GM23338 (cell line): ENCODE data around the gene RNF181. TPM values are rescaled to one million over a fixed set of nuclear protein-coding genes. Genes with fewer than 3 reads are reported as not detected.

Experiments used
- ATAC-seq: fragments of 200-7000 bp; cut with Tn5 transposase; 3 replicates; pipeline ENCODE4 v1.9.1; 2020
- DNase-seq: peaks from one replicate; pipeline ENCODE4 v3.0.0-alpha.2; 2015; ENCODE audit warnings: low spot score
- H2AFZ ChIP-seq: fragments of 200-600 bp; sonication (generic); 2 replicates; pipeline ENCODE4 v1.8.0; 2016; ENCODE audit warnings: antibody characterized with exemption, mild to moderate bottlenecking, moderate library complexity
- H3F3A ChIP-seq: fragments of 200-600 bp; sonication (generic); replicated peaks from 2 replicates; pipeline ENCODE4 v1.8.0; 2017; ENCODE audit warnings: antibody characterized with exemption, mixed run types, low read depth
- H3K27ac ChIP-seq: fragments of 200-600 bp; sonication (generic); 2 replicates; pipeline ENCODE4 v1.6.1; 2016; ENCODE audit warnings: low read depth
- H3K27me3 ChIP-seq: fragments of 200-600 bp; sonication (generic); 2 replicates; pipeline ENCODE4 v1.8.0; 2016; ENCODE audit warnings: mild to moderate bottlenecking, mixed run types, moderate library complexity; ENCODE audit not compliant: insufficient read depth
- H3K36me3 ChIP-seq: fragments of 200-600 bp; sonication (generic); 2 replicates; pipeline ENCODE4 v1.8.0; 2016; ENCODE audit warnings: mild to moderate bottlenecking; ENCODE audit not compliant: insufficient read depth
- H3K4me1 ChIP-seq: fragments of 200-600 bp; sonication (generic); 2 replicates; pipeline ENCODE4 v1.8.0; 2016; ENCODE audit warnings: mild to moderate bottlenecking, moderate library complexity; ENCODE audit not compliant: insufficient read depth
- H3K4me2 ChIP-seq: fragments of 200-600 bp; sonication (generic); 2 replicates; pipeline ENCODE4 v1.7.1; 2017; ENCODE audit warnings: mixed run types
- H3K4me3 ChIP-seq: fragments of 200-600 bp; sonication (generic); 2 replicates; pipeline ENCODE4 v1.6.1; 2016; ENCODE audit warnings: mixed run types
- H3K79me2 ChIP-seq: fragments of 200-600 bp; sonication (generic); replicated peaks from 2 replicates; pipeline ENCODE4 v1.8.0; 2017; ENCODE audit warnings: mild to moderate bottlenecking; ENCODE audit not compliant: insufficient read depth
- H3K9me2 ChIP-seq: fragments of 200-600 bp; sonication (generic); 2 replicates; pipeline ENCODE4 v1.8.0; 2017; ENCODE audit not compliant: insufficient read depth
- H4K20me1 ChIP-seq: fragments of 200-600 bp; sonication (generic); replicated peaks from 2 replicates; pipeline ENCODE4 v1.8.0; 2017; ENCODE audit warnings: mild to moderate bottlenecking; ENCODE audit not compliant: insufficient read depth
- H3K27ac Mint-ChIP-seq: 2 replicates; pipeline ENCODE4 v1.8.0; 2020; ENCODE audit warnings: inconsistent platforms, mild to moderate bottlenecking, moderate library complexity, mixed read lengths
- H3K27me3 Mint-ChIP-seq: 3 replicates; pipeline ENCODE4 v1.8.0; 2022; ENCODE audit warnings: low read depth, mild to moderate bottlenecking, moderate library complexity, mixed read lengths, inconsistent platforms; ENCODE audit not compliant: insufficient read depth, poor library complexity
- H3K36me3 Mint-ChIP-seq: 3 replicates; pipeline ENCODE4 v1.8.0; 2021; ENCODE audit warnings: low read depth, mild to moderate bottlenecking, inconsistent platforms, moderate library complexity, mixed read lengths
- H3K4me1 Mint-ChIP-seq: 3 replicates; pipeline ENCODE4 v1.8.0; 2020; ENCODE audit warnings: mild to moderate bottlenecking, inconsistent platforms, mixed read lengths
- H3K4me3 Mint-ChIP-seq: 3 replicates; pipeline ENCODE4 v1.8.0; 2021; ENCODE audit warnings: moderate library complexity, mild to moderate bottlenecking, inconsistent platforms, mixed read lengths
- H3K9me3 Mint-ChIP-seq: 3 replicates; pipeline ENCODE4 v1.8.0; 2020; ENCODE audit warnings: moderate library complexity, mild to moderate bottlenecking, inconsistent platforms, mixed read lengths
- EZH2 ChIP-seq: fragments of 200-600 bp; sonication (generic); IDR thresholded peaks from one replicate; pipeline ENCODE4 v1.8.0; 2017; ENCODE audit warnings: antibody characterized with exemption, mild to moderate bottlenecking, low read depth; ENCODE audit not compliant: unreplicated experiment
- EZH2phosphoT487 ChIP-seq: fragments of 200-600 bp; sonication (generic); IDR thresholded peaks from one replicate; pipeline ENCODE4 v1.8.1; 2018; ENCODE audit warnings: antibody characterized with exemption; ENCODE audit not compliant: unreplicated experiment
- NANOG ChIP-seq: IDR thresholded peaks from 2 replicates; pipeline ENCODE4 v1.6.1; 2016; ENCODE audit warnings: antibody characterized with exemption, borderline replicate concordance
- POLR2AphosphoS5 ChIP-seq: IDR thresholded peaks from 2 replicates; pipeline ENCODE4 v1.6.1; 2016; ENCODE audit warnings: antibody characterized with exemption, low read depth
- STAT1 ChIP-seq: IDR thresholded peaks from one replicate; pipeline ENCODE4 v1.6.1; 2016; ENCODE audit warnings: antibody characterized with exemption; ENCODE audit not compliant: unreplicated experiment
- ZNF114 ChIP-seq: fragments of 250-450 bp; sonication (Bioruptor Pico); IDR thresholded peaks from 2 replicates; pipeline ENCODE4 v1.5.0; 2020; ENCODE audit warnings: mild to moderate bottlenecking, moderate library complexity
- polyA plus RNA-seq: library from polyadenylated mRNA; unstranded; fragments of >200 nt; fragmentation: Nextera tagmentation; extraction: Ambion mirVana; gene quantifications from 2 replicates; pipeline ENCODE4 v1.2.1, GENCODE V29; 2016
- total RNA-seq: library from RNA; depleted of rRNA; stranded (reverse); fragments of >200 nt; shearing (Covaris generic); gene quantifications from 2 replicates; pipeline ENCODE4 v1.2.3, GENCODE V29; 2014
- TF ChIP-seq, protein P1 (sequence below): IDR thresholded peaks from one replicate; pipeline ENCODE4 v1.6.1; 2018; ENCODE audit warnings: antibody characterized with exemption; ENCODE audit not compliant: unreplicated experiment
- TF ChIP-seq, protein P2 (sequence below), 2 experiments: fragments of 200-600 bp in 1 of 2; sonication (generic) in 1 of 2; conservative IDR thresholded peaks; 2 replicates each; pipeline versions ENCODE4 v1.5.1 to v1.6.1; 2016 to 2017; ENCODE audit warnings: antibody characterized with exemption in 2 of 2, low read depth in 2 of 2, mild to moderate bottlenecking in 2 of 2, moderate library complexity in 1 of 2
- TF ChIP-seq, protein P3 (sequence below): fragments of 250-450 bp; sonication (Bioruptor Pico); IDR thresholded peaks from 2 replicates; pipeline ENCODE4 v1.5.0; 2020; ENCODE audit warnings: mild to moderate bottlenecking, moderate library complexity

RNF181 gene
- total and polyA plus RNA-seq, 2 experiments from 2014 or later, result 114 to 260 TPM

DNA sequence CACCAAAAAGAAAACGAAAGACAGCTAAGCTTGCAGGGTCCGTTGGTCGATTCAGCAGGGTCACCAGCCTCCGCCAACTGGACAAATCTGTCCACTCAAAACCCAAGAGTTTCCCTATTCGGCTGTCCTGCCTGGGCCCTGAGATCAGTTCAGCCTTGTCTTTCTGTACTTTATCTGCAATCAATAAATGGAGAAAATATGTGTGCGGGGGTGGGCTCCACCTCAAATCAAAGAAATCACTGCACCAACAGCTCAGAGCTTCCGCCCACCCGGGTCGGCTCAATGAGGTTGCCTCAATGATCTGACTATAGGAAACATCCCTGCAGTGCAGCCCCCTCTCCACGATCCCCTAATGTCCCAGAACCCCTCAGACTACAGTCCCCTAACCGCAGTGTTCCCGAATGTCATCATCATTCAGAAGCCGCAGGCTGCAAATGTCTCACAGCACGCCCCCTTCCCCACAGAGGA is 34.7 kb upstream of the RNF181 start:
- peaks cover 7% of the 10 kb centered on the region; the same call in 2 of the 3 replicates for H3K4me1 Mint-ChIP-seq
- H3K27ac ChIP-seq, result peak overlapping the region; percentile 88; the same call in 1 of the 2 replicates
- peaks cover 8% of the 10 kb centered on the region; the same call in 1 of the 2 replicates for H4K20me1 ChIP-seq
- H3K9me2 ChIP-seq, result no peaks in the 10 kb centered on the region
- peak overlapping the region; percentile 96 for H3K27ac Mint-ChIP-seq
- peaks cover 12% of the 10 kb centered on the region for H3K36me3 Mint-ChIP-seq
- H3K27me3 Mint-ChIP-seq, result peaks cover 3% of the 10 kb centered on the region
- peak overlapping the region; percentile 5; the same call in 1 of the 2 replicates for H2AFZ ChIP-seq
- H3F3A ChIP-seq, result no peaks in the 10 kb centered on the region; the same call in none of the 2 replicates
- peak overlapping the region; percentile 93 for H3K4me2 ChIP-seq
- H3K79me2 ChIP-seq, result peaks cover 31% of the 10 kb centered on the region
- DNase-seq (no peak), ATAC-seq (peak; percentile 46)
- peaks cover 8% of the 10 kb centered on the region; the same call in 1 of the 2 replicates for H3K4me1 ChIP-seq
- H3K9me3 Mint-ChIP-seq, result no peaks in the 10 kb centered on the region; the same call in 2 of the 3 replicates
- peak overlapping the region; percentile 96 for H3K4me3 Mint-ChIP-seq
- TF ChIP-seq ZNF114 (no peak), EZH2 (no peak), EZH2phosphoT487 (no peak), POLR2AphosphoS5 (no peak), STAT1 (no peak), NANOG (no peak)
- TF ChIP-seq, protein P1, sequence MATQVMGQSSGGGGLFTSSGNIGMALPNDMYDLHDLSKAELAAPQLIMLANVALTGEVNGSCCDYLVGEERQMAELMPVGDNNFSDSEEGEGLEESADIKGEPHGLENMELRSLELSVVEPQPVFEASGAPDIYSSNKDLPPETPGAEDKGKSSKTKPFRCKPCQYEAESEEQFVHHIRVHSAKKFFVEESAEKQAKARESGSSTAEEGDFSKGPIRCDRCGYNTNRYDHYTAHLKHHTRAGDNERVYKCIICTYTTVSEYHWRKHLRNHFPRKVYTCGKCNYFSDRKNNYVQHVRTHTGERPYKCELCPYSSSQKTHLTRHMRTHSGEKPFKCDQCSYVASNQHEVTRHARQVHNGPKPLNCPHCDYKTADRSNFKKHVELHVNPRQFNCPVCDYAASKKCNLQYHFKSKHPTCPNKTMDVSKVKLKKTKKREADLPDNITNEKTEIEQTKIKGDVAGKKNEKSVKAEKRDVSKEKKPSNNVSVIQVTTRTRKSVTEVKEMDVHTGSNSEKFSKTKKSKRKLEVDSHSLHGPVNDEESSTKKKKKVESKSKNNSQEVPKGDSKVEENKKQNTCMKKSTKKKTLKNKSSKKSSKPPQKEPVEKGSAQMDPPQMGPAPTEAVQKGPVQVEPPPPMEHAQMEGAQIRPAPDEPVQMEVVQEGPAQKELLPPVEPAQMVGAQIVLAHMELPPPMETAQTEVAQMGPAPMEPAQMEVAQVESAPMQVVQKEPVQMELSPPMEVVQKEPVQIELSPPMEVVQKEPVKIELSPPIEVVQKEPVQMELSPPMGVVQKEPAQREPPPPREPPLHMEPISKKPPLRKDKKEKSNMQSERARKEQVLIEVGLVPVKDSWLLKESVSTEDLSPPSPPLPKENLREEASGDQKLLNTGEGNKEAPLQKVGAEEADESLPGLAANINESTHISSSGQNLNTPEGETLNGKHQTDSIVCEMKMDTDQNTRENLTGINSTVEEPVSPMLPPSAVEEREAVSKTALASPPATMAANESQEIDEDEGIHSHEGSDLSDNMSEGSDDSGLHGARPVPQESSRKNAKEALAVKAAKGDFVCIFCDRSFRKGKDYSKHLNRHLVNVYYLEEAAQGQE, result no peak
- TF ChIP-seq, protein P2, sequence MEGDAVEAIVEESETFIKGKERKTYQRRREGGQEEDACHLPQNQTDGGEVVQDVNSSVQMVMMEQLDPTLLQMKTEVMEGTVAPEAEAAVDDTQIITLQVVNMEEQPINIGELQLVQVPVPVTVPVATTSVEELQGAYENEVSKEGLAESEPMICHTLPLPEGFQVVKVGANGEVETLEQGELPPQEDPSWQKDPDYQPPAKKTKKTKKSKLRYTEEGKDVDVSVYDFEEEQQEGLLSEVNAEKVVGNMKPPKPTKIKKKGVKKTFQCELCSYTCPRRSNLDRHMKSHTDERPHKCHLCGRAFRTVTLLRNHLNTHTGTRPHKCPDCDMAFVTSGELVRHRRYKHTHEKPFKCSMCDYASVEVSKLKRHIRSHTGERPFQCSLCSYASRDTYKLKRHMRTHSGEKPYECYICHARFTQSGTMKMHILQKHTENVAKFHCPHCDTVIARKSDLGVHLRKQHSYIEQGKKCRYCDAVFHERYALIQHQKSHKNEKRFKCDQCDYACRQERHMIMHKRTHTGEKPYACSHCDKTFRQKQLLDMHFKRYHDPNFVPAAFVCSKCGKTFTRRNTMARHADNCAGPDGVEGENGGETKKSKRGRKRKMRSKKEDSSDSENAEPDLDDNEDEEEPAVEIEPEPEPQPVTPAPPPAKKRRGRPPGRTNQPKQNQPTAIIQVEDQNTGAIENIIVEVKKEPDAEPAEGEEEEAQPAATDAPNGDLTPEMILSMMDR (conservative IDR thresholded peaks at IDR 0.05; ENCODE audit: low read depth in 2 of 2), result no peak
- TF ChIP-seq, protein P3, sequence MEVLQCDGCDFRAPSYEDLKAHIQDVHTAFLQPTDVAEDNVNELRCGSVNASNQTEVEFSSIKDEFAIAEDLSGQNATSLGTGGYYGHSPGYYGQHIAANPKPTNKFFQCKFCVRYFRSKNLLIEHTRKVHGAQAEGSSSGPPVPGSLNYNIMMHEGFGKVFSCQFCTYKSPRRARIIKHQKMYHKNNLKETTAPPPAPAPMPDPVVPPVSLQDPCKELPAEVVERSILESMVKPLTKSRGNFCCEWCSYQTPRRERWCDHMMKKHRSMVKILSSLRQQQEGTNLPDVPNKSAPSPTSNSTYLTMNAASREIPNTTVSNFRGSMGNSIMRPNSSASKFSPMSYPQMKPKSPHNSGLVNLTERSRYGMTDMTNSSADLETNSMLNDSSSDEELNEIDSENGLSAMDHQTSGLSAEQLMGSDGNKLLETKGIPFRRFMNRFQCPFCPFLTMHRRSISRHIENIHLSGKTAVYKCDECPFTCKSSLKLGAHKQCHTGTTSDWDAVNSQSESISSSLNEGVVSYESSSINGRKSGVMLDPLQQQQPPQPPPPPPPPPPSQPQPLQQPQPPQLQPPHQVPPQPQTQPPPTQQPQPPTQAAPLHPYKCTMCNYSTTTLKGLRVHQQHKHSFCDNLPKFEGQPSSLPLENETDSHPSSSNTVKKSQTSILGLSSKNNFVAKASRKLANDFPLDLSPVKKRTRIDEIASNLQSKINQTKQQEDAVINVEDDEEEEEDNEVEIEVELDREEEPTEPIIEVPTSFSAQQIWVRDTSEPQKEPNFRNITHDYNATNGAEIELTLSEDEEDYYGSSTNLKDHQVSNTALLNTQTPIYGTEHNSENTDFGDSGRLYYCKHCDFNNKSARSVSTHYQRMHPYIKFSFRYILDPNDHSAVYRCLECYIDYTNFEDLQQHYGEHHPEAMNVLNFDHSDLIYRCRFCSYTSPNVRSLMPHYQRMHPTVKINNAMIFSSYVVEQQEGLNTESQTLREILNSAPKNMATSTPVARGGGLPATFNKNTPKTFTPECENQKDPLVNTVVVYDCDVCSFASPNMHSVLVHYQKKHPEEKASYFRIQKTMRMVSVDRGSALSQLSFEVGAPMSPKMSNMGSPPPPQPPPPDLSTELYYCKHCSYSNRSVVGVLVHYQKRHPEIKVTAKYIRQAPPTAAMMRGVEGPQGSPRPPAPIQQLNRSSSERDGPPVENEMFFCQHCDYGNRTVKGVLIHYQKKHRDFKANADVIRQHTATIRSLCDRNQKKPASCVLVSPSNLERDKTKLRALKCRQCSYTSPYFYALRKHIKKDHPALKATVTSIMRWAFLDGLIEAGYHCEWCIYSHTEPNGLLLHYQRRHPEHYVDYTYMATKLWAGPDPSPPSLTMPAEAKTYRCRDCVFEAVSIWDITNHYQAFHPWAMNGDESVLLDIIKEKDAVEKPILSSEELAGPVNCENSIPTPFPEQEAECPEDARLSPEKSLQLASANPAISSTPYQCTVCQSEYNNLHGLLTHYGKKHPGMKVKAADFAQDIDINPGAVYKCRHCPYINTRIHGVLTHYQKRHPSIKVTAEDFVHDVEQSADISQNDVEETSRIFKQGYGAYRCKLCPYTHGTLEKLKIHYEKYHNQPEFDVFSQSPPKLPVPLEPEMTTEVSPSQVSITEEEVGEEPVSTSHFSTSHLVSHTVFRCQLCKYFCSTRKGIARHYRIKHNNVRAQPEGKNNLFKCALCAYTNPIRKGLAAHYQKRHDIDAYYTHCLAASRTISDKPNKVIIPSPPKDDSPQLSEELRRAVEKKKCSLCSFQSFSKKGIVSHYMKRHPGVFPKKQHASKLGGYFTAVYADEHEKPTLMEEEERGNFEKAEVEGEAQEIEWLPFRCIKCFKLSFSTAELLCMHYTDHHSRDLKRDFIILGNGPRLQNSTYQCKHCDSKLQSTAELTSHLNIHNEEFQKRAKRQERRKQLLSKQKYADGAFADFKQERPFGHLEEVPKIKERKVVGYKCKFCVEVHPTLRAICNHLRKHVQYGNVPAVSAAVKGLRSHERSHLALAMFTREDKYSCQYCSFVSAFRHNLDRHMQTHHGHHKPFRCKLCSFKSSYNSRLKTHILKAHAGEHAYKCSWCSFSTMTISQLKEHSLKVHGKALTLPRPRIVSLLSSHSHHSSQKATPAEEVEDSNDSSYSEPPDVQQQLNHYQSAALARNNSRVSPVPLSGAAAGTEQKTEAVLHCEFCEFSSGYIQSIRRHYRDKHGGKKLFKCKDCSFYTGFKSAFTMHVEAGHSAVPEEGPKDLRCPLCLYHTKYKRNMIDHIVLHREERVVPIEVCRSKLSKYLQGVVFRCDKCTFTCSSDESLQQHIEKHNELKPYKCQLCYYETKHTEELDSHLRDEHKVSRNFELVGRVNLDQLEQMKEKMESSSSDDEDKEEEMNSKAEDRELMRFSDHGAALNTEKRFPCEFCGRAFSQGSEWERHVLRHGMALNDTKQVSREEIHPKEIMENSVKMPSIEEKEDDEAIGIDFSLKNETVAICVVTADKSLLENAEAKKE, result no peak
- peak overlapping the region; percentile 83 for H3K4me3 ChIP-seq
- H3K27me3 ChIP-seq, result no peaks in the 10 kb centered on the region
- peaks cover 9% of the 10 kb centered on the region for H3K36me3 ChIP-seq
